HCEC 1CT (cell line): ENCODE results near the gene EPAS1.

Source experiments
- DNase-seq: peaks from one replicate; pipeline ENCODE4 v3.0.0-alpha.2; 2017

The EPAS1 gene

DNA sequence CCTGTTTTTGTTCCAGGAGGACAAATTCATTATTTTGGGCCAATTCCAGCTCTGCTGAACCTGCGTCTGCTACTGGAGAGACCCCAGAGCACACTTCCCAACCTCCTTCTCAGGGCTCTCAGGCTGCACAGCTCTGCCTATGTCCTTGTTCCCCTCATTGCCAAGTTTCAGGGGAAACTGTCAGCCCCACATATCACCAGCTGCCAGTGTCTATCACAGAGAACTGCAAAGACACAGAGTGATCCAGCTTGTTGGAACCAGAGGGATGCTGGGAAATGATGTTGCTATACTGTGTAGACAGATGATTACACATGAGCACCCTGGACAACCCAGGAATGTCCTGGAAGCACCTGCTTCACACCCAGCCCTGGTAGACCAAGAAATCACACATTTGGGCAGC is 114.8 kb downstream of the EPAS1 start:
- DNase-seq = no peak

- no peak for DNase-seq
Measured at GRCh38 chr2:46413111-46413510, 115.9 kb downstream of the EPAS1 start.

GRCh38 chr2:46413631-46414030 is 116.4 kb downstream of the EPAS1 start:
- no peak for DNase-seq

DNA sequence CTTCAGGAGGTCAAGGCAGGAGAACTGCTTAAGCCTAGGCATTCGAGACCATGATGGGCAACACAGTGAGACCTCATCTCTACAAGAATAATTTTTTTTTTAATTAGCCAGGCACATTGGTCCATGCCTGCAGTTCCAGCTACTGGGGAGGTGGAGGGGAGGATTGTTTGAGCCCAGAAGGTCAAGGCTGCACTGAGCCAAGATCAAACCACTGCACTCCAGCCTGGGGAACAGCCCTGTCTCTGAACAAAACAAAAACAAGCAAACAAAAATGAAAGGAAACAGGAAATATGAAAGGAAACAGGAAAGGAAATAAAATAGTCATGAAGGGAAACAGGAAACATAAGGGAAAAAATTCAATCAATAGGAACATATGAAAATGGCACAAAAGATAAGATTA is 117.5 kb downstream of the EPAS1 start:
- DNase-seq = no peak

- DNase-seq = no peak
Measured at GRCh38 chr2:46416280-46416679, 119.1 kb downstream of the EPAS1 start.

DNA sequence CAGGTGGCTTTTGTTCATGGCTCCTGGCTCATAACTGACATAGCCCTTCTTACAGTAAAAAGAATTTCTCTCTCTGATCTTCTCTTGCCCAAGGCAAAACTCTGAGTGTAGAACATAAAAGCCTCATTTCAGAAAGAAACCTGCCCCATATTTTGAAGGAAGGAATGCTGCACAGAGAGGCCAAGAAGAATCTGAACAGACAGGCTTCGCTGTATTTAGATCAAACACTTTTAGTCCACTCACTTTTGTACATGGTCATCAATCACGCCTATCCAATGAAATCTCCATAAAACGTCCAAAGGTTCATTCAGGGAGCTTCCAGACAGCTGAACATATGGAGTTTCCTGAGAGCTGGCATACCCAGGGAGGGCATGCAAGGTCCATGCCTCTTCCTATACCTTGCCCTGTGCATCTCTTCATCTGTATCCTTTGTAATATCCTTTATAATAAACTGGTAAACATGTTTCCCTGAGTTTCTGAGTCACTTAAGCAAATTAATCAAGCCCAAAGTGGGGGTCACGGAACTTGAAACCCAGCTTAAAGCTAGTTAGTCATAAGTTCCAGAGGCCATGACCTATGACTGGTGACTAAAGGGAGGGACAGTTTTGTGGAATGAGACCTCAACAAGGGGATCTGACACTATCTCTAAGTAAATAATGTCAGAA is 119.7 kb downstream of the EPAS1 start:
- DNase-seq = peak; percentile 89

DNA sequence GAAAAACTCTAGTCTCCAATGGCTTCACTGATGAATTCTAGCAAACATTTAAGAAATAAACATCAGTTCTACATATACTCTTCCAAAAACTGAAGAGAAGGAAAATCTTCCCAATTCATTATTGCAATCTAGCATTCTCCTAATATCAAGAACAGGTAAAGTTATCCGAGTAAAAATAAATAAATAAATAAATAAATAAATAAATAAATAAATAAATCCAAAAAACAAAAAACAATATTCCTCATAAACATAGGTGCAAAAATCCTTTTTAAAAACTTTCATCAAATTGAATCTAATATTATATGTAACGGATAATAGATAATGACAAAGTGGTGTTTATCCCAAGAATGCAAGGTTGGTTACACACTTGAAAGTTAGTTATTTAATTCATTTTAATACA is 123.7 kb downstream of the EPAS1 start:
- no peak for DNase-seq

- no peak for DNase-seq
Measured at GRCh38 chr2:46421361-46421760, 124.2 kb downstream of the EPAS1 start.

DNA sequence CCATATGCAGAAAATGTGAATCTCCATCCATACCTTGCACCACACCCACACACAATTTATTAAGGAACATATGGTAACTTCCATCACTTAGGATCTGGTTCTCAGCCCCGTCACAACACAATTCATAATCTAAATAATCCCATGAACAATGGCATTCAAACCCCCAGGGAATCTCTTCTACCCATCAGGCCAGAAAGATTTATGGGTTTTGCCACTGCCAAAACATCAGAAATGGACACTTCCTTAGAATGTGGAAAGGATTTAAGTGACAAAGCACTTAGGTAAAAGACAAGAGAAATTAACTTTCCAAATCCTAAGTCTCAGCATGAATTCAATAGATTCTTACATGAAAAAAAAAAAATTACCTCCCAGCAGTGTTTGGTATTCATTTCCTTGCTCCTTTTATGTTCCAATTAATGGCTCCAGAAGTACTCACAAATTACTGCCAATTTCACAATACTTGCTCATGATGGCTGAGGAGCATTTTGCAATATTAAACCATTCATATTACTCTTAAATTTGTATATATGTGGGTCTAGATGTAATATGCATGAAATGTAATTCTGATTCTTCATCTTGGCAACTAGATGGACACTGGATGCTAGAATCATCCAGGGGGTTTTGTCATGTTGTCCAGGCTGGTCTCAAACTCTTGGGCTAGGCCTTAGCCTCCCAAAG is 125.6 kb downstream of the EPAS1 start:
- DNase-seq = peak; percentile 22

DNA sequence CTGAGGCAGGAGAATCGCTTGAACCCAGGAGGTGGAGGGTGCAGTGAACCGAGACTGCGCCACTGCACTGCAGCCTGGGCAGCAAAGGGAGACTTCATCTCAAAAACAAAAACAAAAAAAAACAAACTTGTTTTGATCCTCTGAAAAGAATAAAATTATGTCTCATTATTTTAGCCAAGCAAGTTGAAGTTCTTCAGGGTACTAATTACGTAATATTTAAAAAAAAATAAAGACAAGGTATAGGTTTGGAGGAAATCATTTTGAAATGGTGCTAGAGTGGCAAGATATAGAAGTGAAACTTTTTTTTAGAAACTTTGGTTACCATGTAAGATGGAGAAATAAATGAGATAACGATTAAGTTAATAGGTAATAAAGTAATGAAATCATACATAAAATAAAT is 127.7 kb downstream of the EPAS1 start:
- no peak for DNase-seq

- DNase-seq = no peak
Measured at GRCh38 chr2:46428911-46429436, 131.8 kb downstream of the EPAS1 start.

DNA sequence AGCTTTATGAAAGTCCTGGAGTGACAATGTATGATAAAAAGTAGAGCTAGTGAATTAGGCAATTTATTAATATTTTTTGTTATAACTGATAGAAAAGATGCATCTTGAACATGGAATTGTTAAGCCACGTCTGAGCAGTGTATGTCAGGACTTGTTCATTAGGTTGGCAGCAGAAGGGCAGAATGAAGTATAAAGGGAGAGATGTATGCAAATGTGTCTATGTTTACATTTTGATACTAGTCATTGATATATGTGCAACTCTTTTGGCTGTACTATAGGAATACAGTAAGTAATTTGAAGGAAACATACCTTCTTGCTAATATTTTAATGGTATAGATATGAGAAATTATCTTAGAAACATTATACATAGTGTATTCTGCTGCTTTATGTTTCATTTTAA is 133.2 kb downstream of the EPAS1 start:
- no peak for DNase-seq

- no peak for DNase-seq
Measured at GRCh38 chr2:46430992-46431391, 133.8 kb downstream of the EPAS1 start.

GRCh38 chr2:46431481-46432235 is 134.5 kb downstream of the EPAS1 start:
- peak; percentile 67 for DNase-seq

GRCh38 chr2:46434851-46435273 is 137.7 kb downstream of the EPAS1 start:
- DNase-seq = peak; percentile 90

GRCh38 chr2:46435353-46435752 is 138.1 kb downstream of the EPAS1 start:
- no peak for DNase-seq

DNA sequence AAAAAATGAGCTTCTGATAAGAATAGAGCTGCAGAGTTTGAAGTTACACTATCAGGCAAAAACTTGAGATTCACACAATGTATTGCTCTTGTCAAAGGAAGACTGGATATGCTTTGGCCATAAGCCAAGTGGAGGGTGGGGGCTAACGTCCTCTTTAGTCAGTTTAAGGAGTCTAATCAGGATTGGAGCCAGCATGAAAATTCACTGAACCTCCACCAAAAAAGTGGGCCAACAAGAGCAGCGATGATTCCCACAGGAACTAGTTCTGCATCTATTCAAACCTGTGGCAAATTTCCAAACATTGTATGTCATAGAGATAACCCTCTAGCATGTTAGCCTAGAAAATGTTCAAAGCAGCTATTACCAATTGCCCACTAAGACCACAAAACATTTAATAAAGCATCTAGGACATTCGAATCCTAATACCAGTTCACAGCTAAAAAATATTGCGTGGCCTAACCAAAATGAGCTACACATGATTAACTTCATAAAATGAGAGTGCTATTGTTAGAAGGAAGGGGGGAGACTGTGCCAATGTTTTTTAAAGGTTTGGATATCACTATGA is 138.7 kb downstream of the EPAS1 start:
- no peak for DNase-seq
